IMR-90 (cell line): ENCODE measurements around the gene SS18. TPM values are rescaled to one million over a fixed set of nuclear protein-coding genes. Genes with fewer than 3 reads are reported as not detected.
A peak's percentile ranks its signal among the peaks of the same experiment; 100 is the strongest.

Source experiments
- ATAC-seq: fragments of 200-7000 bp; cut with Tn5 transposase; 2 replicates; pipeline ENCODE4 v1.9.1; 2020; ENCODE audit warnings: low read depth, mild to moderate bottlenecking, moderate library complexity
- BruUV-seq: library from RNA; stranded (reverse); fragments of 400-500 nt; replicated peaks from 2 replicates; lab custom pipeline; 2021; lab: Mats Ljungman, UMichigan
- CTCF ChIA-PET: fragments of 300-600 bp; formaldehyde crosslinking; extraction: SDS; loops from one replicate; lab custom pipeline; 2021; ENCODE audit warnings: antibody characterized with exemption; lab: Yijun Ruan, JAX
- POLR2A ChIA-PET: fragments of 300-600 bp; sonication (Branson Sonifier 250); formaldehyde crosslinking; loops from one replicate; lab custom pipeline; 2022; ENCODE audit warnings: antibody characterized with exemption; ENCODE audit not compliant: unreplicated experiment; lab: Charles Lee
- DNase-seq: peaks from one replicate; pipeline ENCODE4 v3.0.0; 2013
- H2AFZ ChIP-seq: replicated peaks from 2 replicates; pipeline ENCODE3; 2013; ENCODE audit warnings: low read length, mild to moderate bottlenecking; ENCODE audit not compliant: poor library complexity
- H2AK5ac ChIP-seq: 2 replicates; pipeline ENCODE4 v1.6.1; 2013; ENCODE audit warnings: low read depth, low read length, inconsistent platforms
- H2AK9ac ChIP-seq: replicated peaks from 2 replicates; pipeline ENCODE3; 2013; ENCODE audit warnings: mild to moderate bottlenecking, low read depth, low read length, moderate library complexity; ENCODE audit not compliant: poor library complexity
- H2BK120ac ChIP-seq: 2 replicates; pipeline ENCODE4 v1.6.1; 2013; ENCODE audit warnings: low read depth, low read length, inconsistent platforms
- H2BK15ac ChIP-seq: 3 replicates; pipeline ENCODE4 v1.6.1; 2013; ENCODE audit warnings: low read depth, low read length, inconsistent platforms
- H2BK20ac ChIP-seq: 2 replicates; pipeline ENCODE4 v1.6.1; 2013; ENCODE audit warnings: low read depth, mild to moderate bottlenecking, inconsistent platforms, low read length, moderate library complexity
- H2BK5ac ChIP-seq: 2 replicates; pipeline ENCODE4 v1.6.1; 2013; ENCODE audit warnings: mild to moderate bottlenecking, low read depth, low read length, inconsistent platforms; ENCODE audit not compliant: poor library complexity, severe bottlenecking
- H3K14ac ChIP-seq: replicated peaks from 2 replicates; pipeline ENCODE4 v1.6.1; 2013; ENCODE audit warnings: low read depth, low read length, inconsistent platforms
- H3K18ac ChIP-seq: 2 replicates; pipeline ENCODE4 v1.6.1; 2013; ENCODE audit warnings: low read depth, low read length, control low read depth
- H3K23ac ChIP-seq: 2 replicates; pipeline ENCODE4 v1.6.1; 2013; ENCODE audit warnings: low read depth, low read length, inconsistent platforms
- H3K27ac ChIP-seq: 2 replicates; pipeline ENCODE4 v1.5.1; 2013; ENCODE audit warnings: mild to moderate bottlenecking, control low read depth, low read length; ENCODE audit not compliant: insufficient read depth
- H3K27me3 ChIP-seq: 2 replicates; pipeline ENCODE4 v1.6.1; 2013; ENCODE audit warnings: low read length; ENCODE audit not compliant: control insufficient read depth, insufficient read depth
- H3K36me3 ChIP-seq: 2 replicates; pipeline ENCODE4 v1.6.1; 2013; ENCODE audit warnings: low read length, mixed read lengths; ENCODE audit not compliant: control insufficient read depth, insufficient read depth
- H3K4ac ChIP-seq: 2 replicates; pipeline ENCODE4 v1.6.1; 2013; ENCODE audit warnings: low read depth, low read length, inconsistent platforms
- H3K4me1 ChIP-seq: 2 replicates; pipeline ENCODE4 v1.6.1; 2013; ENCODE audit warnings: low read length, mixed read lengths; ENCODE audit not compliant: control insufficient read depth, insufficient read depth
- H3K4me2 ChIP-seq: 2 replicates; pipeline ENCODE4 v1.6.1; 2013; ENCODE audit warnings: low read depth, mild to moderate bottlenecking, control low read depth, low read length, moderate library complexity
- H3K4me3 ChIP-seq: 2 replicates; pipeline ENCODE4 v1.5.1; 2013; ENCODE audit warnings: low read depth, mild to moderate bottlenecking, control low read depth, low read length, moderate library complexity; ENCODE audit not compliant: insufficient read depth
- H3K56ac ChIP-seq: 2 replicates; pipeline ENCODE4 v1.6.1; 2013; ENCODE audit warnings: low read length, inconsistent platforms; ENCODE audit not compliant: insufficient read depth; ENCODE audit errors: extremely low read depth
- H3K79me1 ChIP-seq, 2 experiments: 2 replicates each; pipeline ENCODE4 v1.6.1; 2013; ENCODE audit warnings: low read length in 2 of 2, inconsistent platforms in 1 of 2, low read depth in 1 of 2
- H3K9ac ChIP-seq: 2 replicates; pipeline ENCODE4 v1.6.1; 2013; ENCODE audit warnings: low read depth, low read length, control low read depth
- H3K9me1 ChIP-seq: 2 replicates; pipeline ENCODE4 v1.6.1; 2013; ENCODE audit warnings: low read length, inconsistent platforms; ENCODE audit not compliant: insufficient read depth
- H3K9me3 ChIP-seq: 2 replicates; pipeline ENCODE4 v1.6.1; 2013; ENCODE audit warnings: low read length; ENCODE audit not compliant: control insufficient read depth, insufficient read depth
- H4K20me1 ChIP-seq: 2 replicates; pipeline ENCODE4 v1.6.1; 2013; ENCODE audit warnings: low read length, inconsistent platforms; ENCODE audit not compliant: insufficient read depth
- H4K5ac ChIP-seq: 2 replicates; pipeline ENCODE4 v1.6.1; 2013; ENCODE audit warnings: mild to moderate bottlenecking, low read depth, low read length, control low read depth
- H4K8ac ChIP-seq, 2 experiments: 2 replicates each; pipeline ENCODE4 v1.6.1; 2013; ENCODE audit warnings: low read depth in 2 of 2, low read length in 2 of 2, control low read depth in 1 of 2, inconsistent platforms in 1 of 2
- H4K91ac ChIP-seq: 2 replicates; pipeline ENCODE4 v1.6.1; 2013; ENCODE audit warnings: low read depth, low read length, inconsistent platforms; ENCODE audit not compliant: insufficient read depth
- BHLHE40 ChIP-seq: fragments of 150-350 bp; IDR thresholded peaks from 2 replicates; pipeline ENCODE4 v1.6.1; 2016; ENCODE audit warnings: mild to moderate bottlenecking, low read depth, low read length
- CEBPB ChIP-seq: IDR thresholded peaks from 2 replicates; pipeline ENCODE4 v1.6.1; 2012; ENCODE audit warnings: low read depth, low read length, improper control_type of control experiment
- CHD1 ChIP-seq: IDR thresholded peaks from 2 replicates; pipeline ENCODE4 v1.6.1; 2012; ENCODE audit warnings: low read depth, low read length, improper control_type of control experiment
- MAFK ChIP-seq: IDR thresholded peaks from 2 replicates; pipeline ENCODE4 v1.6.1; 2012; ENCODE audit warnings: low read depth, low read length, improper control_type of control experiment
- MAZ ChIP-seq: IDR thresholded peaks from 2 replicates; pipeline ENCODE4 v1.6.1; 2012; ENCODE audit warnings: low read depth, mild to moderate bottlenecking, low read length, improper control_type of control experiment, moderate library complexity, borderline replicate concordance
- MXI1 ChIP-seq: IDR thresholded peaks from 2 replicates; pipeline ENCODE4 v1.6.1; 2012; ENCODE audit warnings: low read depth, mild to moderate bottlenecking, low read length, moderate library complexity, borderline replicate concordance
- NFE2L2 ChIP-seq: fragments of 150-350 bp; IDR thresholded peaks from 2 replicates; pipeline ENCODE4 v1.6.1; 2016; ENCODE audit warnings: low read depth, mild to moderate bottlenecking, low read length
- POLR2A ChIP-seq: IDR thresholded peaks from 2 replicates; pipeline ENCODE4 v1.6.1; 2012; ENCODE audit warnings: mild to moderate bottlenecking, low read depth, low read length
- RCOR1 ChIP-seq: IDR thresholded peaks from 2 replicates; pipeline ENCODE4 v1.6.1; 2012; ENCODE audit warnings: mild to moderate bottlenecking, low read length, improper control_type of control experiment; ENCODE audit not compliant: insufficient replicate concordance
- RFX5 ChIP-seq: IDR thresholded peaks from 2 replicates; pipeline ENCODE4 v1.8.0; 2012; ENCODE audit warnings: low read depth, mild to moderate bottlenecking, low read length, moderate library complexity
- SMC3 ChIP-seq: fragments of 150-350 bp; IDR thresholded peaks from 2 replicates; pipeline ENCODE4 v1.6.1; 2016; ENCODE audit warnings: low read depth, mild to moderate bottlenecking, antibody characterized with exemption, low read length, moderate library complexity
- WGBS, 2 experiments: methylation state at CpG; one replicate each; pipeline versions ENCODE4 v1.1.5 to v1.1.7; 2013; ENCODE audit warnings: missing lambda C conversion rate in 2 of 2; ENCODE audit not compliant: insufficient read length in 1 of 2; ENCODE audit errors: extremely low coverage in 2 of 2; 5-methylcytosine and 5-hydroxymethylcytosine counted together
- dilution Hi-C: fragments of 300-500 bp; cut with HindIII; formaldehyde crosslinking; loops from one replicate; pipeline ENCODE4 v1.14.3; 2018; ENCODE audit warnings: low sequenced_read_pairs; ENCODE audit not compliant: unreplicated experiment
- in situ Hi-C: fragments of 300-500 bp; cut with MboI; formaldehyde crosslinking; loops from 3 replicates; pipeline ENCODE4 v1.14.3; 2019; ENCODE audit warnings: low sequenced_read_pairs, inconsistent platforms, mixed read lengths
- intact Hi-C: fragments of 100-400 bp; cut with micrococcal nuclease; formaldehyde crosslinking; loops from 2 replicates; pipeline ENCODE4 v1.10.0; 2022
- polyA plus RNA-seq, 3 experiments: library from polyadenylated mRNA; depleted of rRNA; stranded (reverse); fragments of >200 nt; gene quantifications; 2 replicates each; pipeline ENCODE4 v1.2.3, GENCODE V29; 2012; ENCODE audit warnings: low replicate concordance in 1 of 3
- total RNA-seq: library from RNA; depleted of rRNA; stranded (reverse); fragments of >200 nt; gene quantifications from 2 replicates; pipeline ENCODE4 v1.2.3, GENCODE V29; 2012
- TF ChIP-seq, protein P1 (sequence below): conservative IDR thresholded peaks from 2 replicates; pipeline ENCODE4 v1.5.1; 2012; ENCODE audit warnings: mild to moderate bottlenecking, low read depth, low read length, improper control_type of control experiment
- TF ChIP-seq, protein P2 (sequence below): fragments of 150-350 bp; IDR thresholded peaks from 2 replicates; pipeline ENCODE4 v1.6.1; 2017; ENCODE audit warnings: mild to moderate bottlenecking, antibody characterized with exemption, low read length, low read depth
- TF ChIP-seq, protein P3 (sequence below): fragments of 150-350 bp; IDR thresholded peaks from 2 replicates; pipeline ENCODE4 v1.6.1; 2016; ENCODE audit warnings: low read depth, mild to moderate bottlenecking, low read length, moderate library complexity, borderline replicate concordance

Gene SS18
- total and polyA plus RNA-seq, 2 of the 4 experiments (the other 2 are of a cell fraction) = 112 to 242 TPM

DNA sequence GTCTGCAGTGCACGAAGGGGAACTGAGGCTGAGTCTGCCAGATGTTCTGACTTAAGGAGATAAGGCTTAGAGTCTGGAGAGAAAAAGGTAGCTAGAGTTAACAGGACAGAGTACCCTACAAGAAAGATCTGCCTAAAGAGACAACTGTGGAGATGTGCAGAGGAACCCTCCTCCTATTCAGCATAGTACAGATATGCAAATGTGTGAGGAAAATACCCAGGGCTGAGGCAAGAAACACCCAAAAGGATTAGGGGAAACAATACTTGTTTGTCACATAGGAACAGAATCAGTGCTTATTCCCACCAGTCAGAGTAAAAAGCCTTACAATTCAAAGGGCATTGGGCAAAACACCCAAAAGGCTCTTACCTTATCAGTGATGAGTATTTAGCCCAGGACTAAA lies 67.8 kb downstream of the SS18 start:
- no peak overlapping the region for H2BK5ac ChIP-seq
- H2BK15ac ChIP-seq = no peak overlapping the region
- H4K5ac ChIP-seq = no peak overlapping the region
- dilution Hi-C loops (no loop called here), intact Hi-C loops (no loop called here), in situ Hi-C loops (no loop called here)
- H4K91ac ChIP-seq = no peak overlapping the region
- POLR2A ChIA-PET = no interaction called here
- peaks cover 20% of the 10 kb centered on the region for H3K36me3 ChIP-seq
- no peaks in the 10 kb centered on the region for H3K27me3 ChIP-seq
- H3K4me1 ChIP-seq = no peaks in the 10 kb centered on the region
- peaks cover 13 to 20% of the 10 kb centered on the region in 2 experiments for H3K79me1 ChIP-seq
- no peak overlapping the region for H3K9ac ChIP-seq
- no peak overlapping the region for H2AK5ac ChIP-seq
- no peak overlapping the region for H2AK9ac ChIP-seq
- H3K9me3 ChIP-seq = no peaks in the 10 kb centered on the region
- H3K18ac ChIP-seq = no peak overlapping the region
- no peak overlapping the region for H3K4ac ChIP-seq
- BruUV-seq = no TSS peak
- no peaks in the 10 kb centered on the region for H4K20me1 ChIP-seq
- TF ChIP-seq, protein P1, sequence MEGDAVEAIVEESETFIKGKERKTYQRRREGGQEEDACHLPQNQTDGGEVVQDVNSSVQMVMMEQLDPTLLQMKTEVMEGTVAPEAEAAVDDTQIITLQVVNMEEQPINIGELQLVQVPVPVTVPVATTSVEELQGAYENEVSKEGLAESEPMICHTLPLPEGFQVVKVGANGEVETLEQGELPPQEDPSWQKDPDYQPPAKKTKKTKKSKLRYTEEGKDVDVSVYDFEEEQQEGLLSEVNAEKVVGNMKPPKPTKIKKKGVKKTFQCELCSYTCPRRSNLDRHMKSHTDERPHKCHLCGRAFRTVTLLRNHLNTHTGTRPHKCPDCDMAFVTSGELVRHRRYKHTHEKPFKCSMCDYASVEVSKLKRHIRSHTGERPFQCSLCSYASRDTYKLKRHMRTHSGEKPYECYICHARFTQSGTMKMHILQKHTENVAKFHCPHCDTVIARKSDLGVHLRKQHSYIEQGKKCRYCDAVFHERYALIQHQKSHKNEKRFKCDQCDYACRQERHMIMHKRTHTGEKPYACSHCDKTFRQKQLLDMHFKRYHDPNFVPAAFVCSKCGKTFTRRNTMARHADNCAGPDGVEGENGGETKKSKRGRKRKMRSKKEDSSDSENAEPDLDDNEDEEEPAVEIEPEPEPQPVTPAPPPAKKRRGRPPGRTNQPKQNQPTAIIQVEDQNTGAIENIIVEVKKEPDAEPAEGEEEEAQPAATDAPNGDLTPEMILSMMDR = no peak
- TF ChIP-seq MAFK (no peak), MXI1 (no peak), RFX5 (no peak), CHD1 (no peak), MAZ (no peak), BHLHE40 (no peak), NFE2L2 (no peak), SMC3 (no peak), CEBPB (no peak), RCOR1 (no peak), POLR2A (no peak)
- TF ChIP-seq, protein P2, sequence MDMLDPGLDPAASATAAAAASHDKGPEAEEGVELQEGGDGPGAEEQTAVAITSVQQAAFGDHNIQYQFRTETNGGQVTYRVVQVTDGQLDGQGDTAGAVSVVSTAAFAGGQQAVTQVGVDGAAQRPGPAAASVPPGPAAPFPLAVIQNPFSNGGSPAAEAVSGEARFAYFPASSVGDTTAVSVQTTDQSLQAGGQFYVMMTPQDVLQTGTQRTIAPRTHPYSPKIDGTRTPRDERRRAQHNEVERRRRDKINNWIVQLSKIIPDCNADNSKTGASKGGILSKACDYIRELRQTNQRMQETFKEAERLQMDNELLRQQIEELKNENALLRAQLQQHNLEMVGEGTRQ = no peak
- TF ChIP-seq, protein P3, sequence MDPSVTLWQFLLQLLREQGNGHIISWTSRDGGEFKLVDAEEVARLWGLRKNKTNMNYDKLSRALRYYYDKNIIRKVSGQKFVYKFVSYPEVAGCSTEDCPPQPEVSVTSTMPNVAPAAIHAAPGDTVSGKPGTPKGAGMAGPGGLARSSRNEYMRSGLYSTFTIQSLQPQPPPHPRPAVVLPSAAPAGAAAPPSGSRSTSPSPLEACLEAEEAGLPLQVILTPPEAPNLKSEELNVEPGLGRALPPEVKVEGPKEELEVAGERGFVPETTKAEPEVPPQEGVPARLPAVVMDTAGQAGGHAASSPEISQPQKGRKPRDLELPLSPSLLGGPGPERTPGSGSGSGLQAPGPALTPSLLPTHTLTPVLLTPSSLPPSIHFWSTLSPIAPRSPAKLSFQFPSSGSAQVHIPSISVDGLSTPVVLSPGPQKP = no peak
- no peak overlapping the region for H2AFZ ChIP-seq
- no peak overlapping the region for H3K14ac ChIP-seq
- no peak overlapping the region for H3K56ac ChIP-seq
- no peak for DNase-seq
- H3K27ac ChIP-seq = no peak overlapping the region
- CTCF ChIA-PET = no interaction called here
- ATAC-seq = no peak
- H2BK20ac ChIP-seq = no peak overlapping the region
- peaks cover 2% of the 10 kb centered on the region; the same call in 1 of the 2 replicates for H3K9me1 ChIP-seq
- no peak overlapping the region for H4K8ac ChIP-seq
- H2BK120ac ChIP-seq = no peak overlapping the region
- WGBS, 2 experiments = no CpG with 5 or more reads among the region's 1 CpG
- no peak overlapping the region for H3K4me2 ChIP-seq
- H3K4me3 ChIP-seq = no peak overlapping the region
- H3K23ac ChIP-seq = peak overlapping the region; percentile 68; the same call in 1 of the 2 replicates
